G401 (cell line): Measurements from ENCODE around the gene TSPAN5. TPM values are rescaled to one million over a fixed set of nuclear protein-coding genes. Genes with fewer than 3 reads are reported as not detected.

Experiments
- DNase-seq: peaks from one replicate; pipeline ENCODE4 v3.0.0-alpha.2; 2015; ENCODE audit warnings: low spot score
- in situ Hi-C: cut with HindIII; loops from 2 replicates; pipeline ENCODE4 v1.10.0; 2016; ENCODE audit warnings: low sequenced_read_pairs, mixed read lengths
- total RNA-seq: library from RNA; depleted of rRNA; stranded (reverse); fragments of >200 nt; shearing (Covaris generic); gene quantifications from 2 replicates; pipeline ENCODE4 v1.2.3, GENCODE V29; 2014

TSPAN5 gene
- total RNA-seq, 1 experiment from 2014 or later = not detected

GRCh38 chr4:98514741-98515469 is 143.5 kb downstream of the TSPAN5 start:
- DNase-seq = peak; percentile 43
- in situ Hi-C loops = no loop called here

DNA sequence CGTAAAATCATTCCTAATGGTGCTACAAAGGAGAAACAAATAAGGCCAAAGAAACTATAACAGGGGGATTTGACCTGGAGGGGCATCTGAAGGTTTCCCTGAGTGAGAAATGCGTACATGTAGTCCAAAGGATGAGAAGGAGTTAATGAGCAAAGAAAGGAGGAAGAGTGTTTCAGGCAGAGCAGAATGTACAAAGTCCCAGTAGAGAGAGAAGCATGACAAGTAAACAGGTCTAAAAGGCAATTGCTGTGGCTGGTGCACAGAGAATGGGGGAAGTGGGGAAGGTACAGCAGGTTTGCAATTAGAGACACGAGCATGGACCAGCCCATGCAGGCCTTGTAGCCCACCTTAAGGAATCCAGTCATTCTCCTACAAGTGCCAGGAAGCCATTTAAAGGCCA is 145.5 kb downstream of the TSPAN5 start:
- peak; percentile 45 for DNase-seq
- in situ Hi-C loops = no loop called here

GRCh38 chr4:98510757-98511517 is 147.5 kb downstream of the TSPAN5 start:
- peak; percentile 47 for DNase-seq
- in situ Hi-C loops = no loop called here

DNA sequence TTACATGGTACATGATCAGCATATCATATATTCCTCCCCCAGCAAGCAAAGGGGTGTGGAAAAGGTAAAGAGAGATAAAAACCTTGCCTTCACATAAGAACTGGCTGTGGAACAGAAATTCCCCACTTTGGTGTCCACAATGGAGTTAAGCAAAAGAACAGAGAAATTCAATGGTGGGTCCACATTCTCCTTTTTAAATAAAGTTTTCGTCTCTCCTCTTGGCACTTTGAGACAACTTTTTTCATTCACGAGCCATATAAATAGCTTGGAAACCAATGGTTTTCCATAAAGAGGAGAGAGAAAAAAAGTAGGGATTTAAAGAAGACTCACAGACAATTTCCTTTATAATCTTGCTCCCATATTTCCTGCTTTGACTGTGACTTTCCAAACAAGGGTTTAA is 148.1 kb downstream of the TSPAN5 start:
- no peak for DNase-seq
- in situ Hi-C loops = no loop called here

DNA sequence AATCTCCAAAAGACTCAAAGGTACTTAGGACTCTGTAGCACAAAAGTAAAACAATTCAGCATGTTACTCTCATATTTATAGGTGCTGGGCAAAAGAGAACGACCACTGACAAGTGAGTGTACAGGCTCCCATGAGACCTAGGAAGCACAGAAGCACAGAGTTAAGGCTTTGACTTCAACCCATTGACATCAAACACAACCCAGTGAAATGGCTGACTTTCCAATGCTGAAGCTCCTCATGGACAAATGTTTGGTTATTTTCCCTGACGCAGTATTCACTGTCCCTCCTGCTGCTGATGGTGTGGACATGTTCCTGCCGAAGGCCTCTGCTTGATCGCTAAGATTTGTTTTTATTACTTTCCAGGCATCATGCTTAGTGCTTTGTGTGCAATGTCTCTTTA is 148.7 kb downstream of the TSPAN5 start:
- in situ Hi-C loops = no loop called here
- DNase-seq = peak; percentile 64

DNA sequence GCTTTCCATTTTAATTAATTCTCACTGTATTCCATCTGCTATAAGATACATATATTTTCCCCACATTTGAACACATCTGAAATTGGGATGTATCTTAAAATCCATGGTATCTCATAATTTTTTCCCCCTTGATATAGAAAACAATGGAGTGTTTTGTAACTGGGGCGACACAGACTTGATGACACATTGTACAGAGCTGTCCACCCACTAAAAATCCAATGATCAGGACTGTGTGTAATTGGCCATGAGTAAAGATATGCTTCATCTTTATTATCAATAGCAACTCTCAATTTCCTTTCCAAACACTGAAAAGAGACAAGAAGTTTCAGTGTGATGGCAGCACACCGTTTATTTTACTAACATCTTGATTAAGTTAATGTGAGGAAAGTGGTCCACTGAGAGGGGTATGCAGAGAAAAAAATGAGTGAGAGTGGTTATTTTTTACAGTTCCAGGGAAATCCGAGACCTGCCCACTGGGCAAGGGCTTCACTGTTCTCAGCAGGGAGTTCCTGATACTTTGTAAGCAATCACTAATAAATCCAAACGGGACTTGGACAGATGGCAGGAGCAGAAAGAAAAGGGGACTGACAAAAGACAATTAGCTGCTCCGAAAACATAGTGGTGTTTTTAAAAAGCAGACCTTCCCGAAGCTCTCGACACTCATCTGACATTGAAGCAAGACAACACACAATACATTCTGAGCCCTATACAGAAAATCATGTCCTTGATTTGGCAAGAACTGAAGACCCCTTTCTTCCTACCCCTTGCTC is 149.4 kb downstream of the TSPAN5 start:
- in situ Hi-C loops = no loop called here
- peak; percentile 74 for DNase-seq

- DNase-seq = no peak
- in situ Hi-C loops = no loop called here
Measured at GRCh38 chr4:98508248-98508647, 150.2 kb downstream of the TSPAN5 start.

- in situ Hi-C loops = no loop called here
- no peak for DNase-seq
Measured at GRCh38 chr4:98507299-98507698, 151.1 kb downstream of the TSPAN5 start.

DNA sequence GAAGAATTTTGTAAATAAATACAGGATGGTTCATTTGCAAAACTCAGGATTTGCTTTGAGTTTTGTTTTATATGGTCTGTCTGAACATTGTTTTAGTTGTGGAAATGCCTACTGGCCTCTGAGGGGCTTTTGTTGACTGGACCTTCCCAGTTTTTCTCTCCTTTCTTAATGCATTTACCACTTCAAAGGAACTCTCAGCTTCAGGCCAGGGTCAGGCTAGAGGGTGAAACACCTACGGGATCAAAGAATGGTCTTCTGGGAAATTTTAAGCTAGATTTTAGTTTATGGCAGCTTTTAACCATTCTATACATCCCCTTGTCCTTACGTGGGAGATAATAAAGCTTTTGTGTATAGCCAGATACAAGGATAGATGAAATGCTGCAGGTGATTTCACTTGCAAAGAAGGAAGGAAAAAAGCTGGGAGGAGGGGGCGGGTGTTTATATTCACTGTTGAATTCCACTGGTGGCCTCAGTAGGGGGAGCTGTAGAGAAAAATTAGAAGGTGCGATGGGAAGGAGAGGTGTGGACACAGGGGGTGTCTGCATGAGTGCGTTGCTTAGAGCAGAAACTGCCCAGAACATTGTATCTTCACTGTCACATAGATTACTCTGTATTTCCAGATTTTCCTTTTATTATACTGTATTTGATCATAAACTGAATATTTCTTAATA is 151.8 kb downstream of the TSPAN5 start:
- in situ Hi-C loops = no loop called here
- no peak for DNase-seq

DNA sequence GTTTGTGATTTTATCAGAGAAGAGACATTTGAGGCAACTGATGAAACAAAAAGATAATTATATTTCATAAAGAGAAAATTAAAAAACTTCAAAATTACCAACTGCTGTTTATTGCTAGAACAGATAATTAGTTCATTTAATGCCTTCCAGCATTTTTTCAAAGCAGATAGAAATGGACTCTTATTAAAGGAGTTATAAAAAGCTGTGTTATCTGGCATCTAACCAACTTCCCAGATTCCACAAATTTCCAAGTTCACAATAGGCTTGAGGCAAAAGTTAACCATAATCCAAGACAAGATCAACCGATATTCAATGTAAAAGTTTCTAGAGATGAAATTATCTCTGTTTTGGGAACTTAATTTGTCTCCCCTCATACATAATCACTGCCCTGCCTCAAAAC is 152.4 kb downstream of the TSPAN5 start:
- DNase-seq = no peak
- in situ Hi-C loops = no loop called here

- in situ Hi-C loops = no loop called here
- DNase-seq = no peak
Measured at GRCh38 chr4:98504091-98504490, 154.3 kb downstream of the TSPAN5 start.

DNA sequence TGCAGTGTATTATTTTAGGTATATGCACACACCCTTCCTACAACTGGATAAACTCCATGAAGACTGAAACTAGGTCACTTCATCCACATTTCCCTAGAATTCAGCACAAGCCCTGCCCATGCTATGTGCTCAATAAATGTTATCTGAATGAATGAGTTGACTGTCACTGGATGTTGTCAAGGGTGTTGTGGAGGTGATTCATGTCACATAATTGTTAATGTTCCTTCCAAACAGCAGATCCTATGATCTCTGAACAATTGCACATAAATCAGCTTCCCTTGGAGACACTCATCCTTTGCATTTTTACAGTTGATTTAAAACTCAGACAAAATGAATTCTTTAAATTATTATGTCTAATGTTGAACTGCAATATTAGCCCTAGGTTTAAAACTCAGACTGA is 154.7 kb downstream of the TSPAN5 start:
- no peak for DNase-seq
- in situ Hi-C loops = no loop called here

DNA sequence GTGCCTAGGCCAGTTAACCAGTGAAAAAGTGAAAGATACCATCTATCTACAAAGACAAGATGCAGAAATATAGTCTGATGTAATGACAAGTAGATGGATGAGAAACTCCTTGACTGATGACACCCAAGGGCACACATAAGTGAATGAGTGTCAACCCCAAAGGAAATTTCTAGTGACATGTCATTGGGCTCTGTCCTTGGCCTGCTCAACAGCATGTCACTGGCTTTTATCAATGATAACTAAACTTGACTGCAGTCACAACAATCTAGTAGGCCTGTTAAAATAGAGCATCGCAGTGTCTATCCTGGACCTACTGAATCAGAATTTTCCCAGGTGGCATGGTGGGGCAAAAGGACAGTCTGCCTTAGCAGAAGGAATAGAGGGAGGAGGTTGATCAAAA is 155.8 kb downstream of the TSPAN5 start:
- in situ Hi-C loops = no loop called here
- DNase-seq = no peak

DNA sequence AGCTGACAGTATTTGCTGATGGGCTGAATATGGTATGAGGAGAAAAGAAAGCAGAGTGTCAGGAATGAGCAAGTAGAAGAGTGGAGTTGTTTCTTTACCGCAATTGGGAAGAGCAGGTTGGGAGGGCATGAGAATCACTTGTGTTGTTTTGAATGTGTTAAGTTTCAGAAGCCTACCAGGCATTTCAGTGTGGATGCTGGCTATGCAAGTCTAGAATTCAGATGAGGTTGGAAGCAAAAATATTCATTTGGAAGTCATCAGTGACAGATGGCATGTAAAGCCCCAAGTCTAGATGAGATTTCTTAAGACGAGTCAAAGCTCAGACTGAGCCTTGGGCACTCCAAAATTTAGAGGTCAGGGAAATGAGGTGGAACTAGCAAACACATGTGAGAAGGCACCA is 156.4 kb downstream of the TSPAN5 start:
- DNase-seq = peak; percentile 45
- in situ Hi-C loops = no loop called here

DNA sequence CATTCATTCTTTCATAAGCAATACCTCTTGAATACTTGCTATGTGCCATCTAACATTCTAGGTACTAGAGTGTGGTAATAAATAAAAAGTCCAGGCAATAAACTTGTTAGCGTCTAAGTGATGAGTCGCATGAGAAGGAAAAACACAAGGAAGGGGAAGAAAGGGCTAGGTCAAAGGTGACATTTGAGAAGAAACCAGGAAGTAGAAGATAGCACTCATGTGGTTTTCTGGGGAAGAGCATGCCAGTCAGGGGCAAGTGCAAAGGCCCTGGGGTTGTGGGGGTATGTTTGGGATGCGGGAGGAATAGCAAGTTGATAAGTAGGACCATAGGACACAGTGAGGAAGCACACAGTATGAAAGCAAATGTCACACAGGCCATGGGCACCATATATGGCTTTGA is 157.0 kb downstream of the TSPAN5 start:
- in situ Hi-C loops = no loop called here
- no peak for DNase-seq

GRCh38 chr4:98498774-98499173 is 159.6 kb downstream of the TSPAN5 start:
- in situ Hi-C loops = no loop called here
- no peak for DNase-seq

DNA sequence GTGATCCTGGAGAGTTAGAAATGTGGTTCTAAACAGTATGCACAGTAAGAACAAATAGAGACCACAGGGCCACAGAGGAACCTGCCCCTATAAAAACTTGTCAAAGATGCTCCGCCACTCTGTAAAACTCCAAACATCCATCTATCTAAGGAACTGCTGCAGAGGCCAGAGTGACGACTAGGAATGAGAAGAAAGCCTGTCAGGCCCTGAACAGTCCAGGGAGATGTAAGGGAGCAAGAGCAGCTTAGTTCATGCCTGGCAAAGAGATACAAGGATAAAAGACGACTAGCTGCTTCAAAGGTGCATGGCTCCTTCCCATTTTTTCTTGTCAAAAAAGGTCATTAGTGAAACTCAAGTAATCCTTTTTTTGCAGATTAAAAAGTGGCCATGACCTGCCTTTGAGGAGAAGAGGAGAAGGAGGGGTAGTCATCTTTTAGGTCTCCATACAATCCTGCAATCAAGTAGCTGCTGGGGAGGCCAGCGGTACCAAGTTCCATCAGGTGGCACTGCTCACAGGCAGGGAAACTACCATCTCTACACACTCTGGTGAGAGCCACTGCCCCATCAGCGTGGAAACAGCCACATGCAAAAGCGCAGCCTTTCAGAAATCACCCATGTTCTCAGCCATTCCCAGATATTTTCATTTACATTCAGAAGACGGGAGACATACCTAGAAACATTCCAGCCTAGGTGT is 162.1 kb downstream of the TSPAN5 start:
- in situ Hi-C loops = no loop called here
- peak; percentile 56 for DNase-seq

- in situ Hi-C loops = no loop called here
- DNase-seq = no peak
Measured at GRCh38 chr4:98493296-98493695, 165.1 kb downstream of the TSPAN5 start.
